ENCODE results near the gene TRIM65. TPM values are rescaled to one million over a fixed set of nuclear protein-coding genes. Genes with fewer than 3 reads are reported as not detected.
"Not testable (repeated sequence)": the region's sequence is repeated elsewhere in the genome, so short reads cannot be mapped to it uniquely, and the experiment has no call there.

Gene TRIM65
- total RNA-seq, 1 donor from 2014 or later, result 24.3 TPM

DNA sequence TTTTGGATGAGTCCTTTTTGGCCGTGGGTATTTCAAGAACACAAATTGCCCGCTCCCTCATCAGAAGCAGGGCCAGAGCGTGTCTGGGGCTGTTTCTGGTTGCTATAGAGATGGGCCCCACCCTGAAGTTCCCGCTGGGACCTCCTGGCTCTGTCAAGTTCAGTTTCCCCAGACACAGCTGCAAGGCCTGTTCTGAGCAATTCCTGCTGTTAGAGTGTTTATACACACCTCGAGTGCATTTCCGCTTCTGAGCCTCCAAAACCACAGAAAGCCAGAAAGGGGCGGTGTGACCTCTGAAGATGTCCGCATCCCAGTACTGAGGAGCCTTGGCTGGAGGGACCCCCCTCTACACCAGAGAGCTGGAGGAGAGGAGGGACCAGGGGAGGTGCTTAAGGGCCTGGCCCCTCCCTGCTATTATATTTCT lies 32.3 kb downstream of the TRIM65 start:
- Mint-ChIP-seq H3K4me3 (ENCODE audit: unreplicated experiment) (no peak overlapping the region), H3K9me3 (ENCODE audit: unreplicated experiment) (peaks cover 2% of the 10 kb centered on the region), H3K27me3 (ENCODE audit: unreplicated experiment) (peaks cover 3% of the 10 kb centered on the region), H3K27ac (ENCODE audit: unreplicated experiment) (no peak overlapping the region), H3K4me1 (ENCODE audit: low read depth, unreplicated experiment) (peaks cover 2% of the 10 kb centered on the region), H3K36me3 (ENCODE audit: unreplicated experiment) (no peaks in the 10 kb centered on the region)
- DNase-seq, result no peak
- TF ChIP-seq, protein P1, sequence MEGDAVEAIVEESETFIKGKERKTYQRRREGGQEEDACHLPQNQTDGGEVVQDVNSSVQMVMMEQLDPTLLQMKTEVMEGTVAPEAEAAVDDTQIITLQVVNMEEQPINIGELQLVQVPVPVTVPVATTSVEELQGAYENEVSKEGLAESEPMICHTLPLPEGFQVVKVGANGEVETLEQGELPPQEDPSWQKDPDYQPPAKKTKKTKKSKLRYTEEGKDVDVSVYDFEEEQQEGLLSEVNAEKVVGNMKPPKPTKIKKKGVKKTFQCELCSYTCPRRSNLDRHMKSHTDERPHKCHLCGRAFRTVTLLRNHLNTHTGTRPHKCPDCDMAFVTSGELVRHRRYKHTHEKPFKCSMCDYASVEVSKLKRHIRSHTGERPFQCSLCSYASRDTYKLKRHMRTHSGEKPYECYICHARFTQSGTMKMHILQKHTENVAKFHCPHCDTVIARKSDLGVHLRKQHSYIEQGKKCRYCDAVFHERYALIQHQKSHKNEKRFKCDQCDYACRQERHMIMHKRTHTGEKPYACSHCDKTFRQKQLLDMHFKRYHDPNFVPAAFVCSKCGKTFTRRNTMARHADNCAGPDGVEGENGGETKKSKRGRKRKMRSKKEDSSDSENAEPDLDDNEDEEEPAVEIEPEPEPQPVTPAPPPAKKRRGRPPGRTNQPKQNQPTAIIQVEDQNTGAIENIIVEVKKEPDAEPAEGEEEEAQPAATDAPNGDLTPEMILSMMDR (IDR thresholded peaks at IDR 0.05; ENCODE audit: partially characterized antibody, unreplicated experiment), result no peak

DNA sequence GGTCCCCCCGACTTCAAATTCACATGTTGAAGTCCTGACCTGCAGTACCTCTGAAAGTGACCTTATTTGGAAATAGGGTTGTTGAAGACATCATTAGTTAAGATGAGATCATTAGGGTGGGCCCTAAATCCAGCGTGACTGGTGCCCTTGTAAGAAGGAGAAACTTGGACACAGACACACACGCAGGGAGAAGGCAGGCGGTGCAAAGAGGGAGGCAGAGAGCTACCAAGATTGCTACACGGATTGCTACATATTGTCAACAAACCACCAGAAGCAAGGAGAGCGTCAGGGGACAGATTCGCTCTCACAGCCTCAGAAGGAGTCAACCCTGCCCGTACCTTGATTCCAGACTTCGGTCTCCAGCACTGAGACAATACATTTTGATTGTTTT lies 34.8 kb downstream of the TRIM65 start:
- Mint-ChIP-seq H3K27me3 (ENCODE audit: unreplicated experiment) (peaks cover 2% of the 10 kb centered on the region), H3K36me3 (ENCODE audit: unreplicated experiment) (no peaks in the 10 kb centered on the region), H3K9me3 (ENCODE audit: unreplicated experiment) (no peaks in the 10 kb centered on the region), H3K4me1 (ENCODE audit: low read depth, unreplicated experiment) (peaks cover 2% of the 10 kb centered on the region), H3K27ac (ENCODE audit: unreplicated experiment) (no peak overlapping the region), H3K4me3 (ENCODE audit: unreplicated experiment) (no peak overlapping the region)
- TF ChIP-seq, protein P1 (IDR thresholded peaks at IDR 0.05; ENCODE audit: partially characterized antibody, unreplicated experiment), result no peak
- no peak for DNase-seq

DNA sequence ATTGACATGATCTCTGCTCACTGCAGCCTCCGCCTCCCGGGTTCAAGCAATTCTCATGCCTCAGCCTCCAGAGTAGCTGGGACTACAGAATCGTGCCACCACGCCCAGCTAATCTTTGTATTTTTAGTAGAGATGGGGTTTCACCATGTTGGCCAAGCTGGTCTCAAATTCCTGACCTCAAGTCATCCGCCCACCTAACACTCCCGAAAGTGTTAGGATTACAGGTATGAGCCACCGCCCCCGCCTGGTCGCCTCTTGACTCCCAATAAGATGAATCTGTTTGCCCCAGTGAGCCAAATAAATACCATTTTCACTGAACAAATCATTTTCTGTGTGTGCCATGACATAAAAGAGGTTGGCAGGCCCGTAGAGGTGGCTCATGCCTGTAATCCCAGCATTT lies 37.4 kb downstream of the TRIM65 start:
- not testable (repeated sequence) for H3K27me3 Mint-ChIP-seq (ENCODE audit: unreplicated experiment); H3K4me3 Mint-ChIP-seq (ENCODE audit: unreplicated experiment); H3K36me3 Mint-ChIP-seq (ENCODE audit: unreplicated experiment); H3K27ac Mint-ChIP-seq (ENCODE audit: unreplicated experiment); H3K4me1 Mint-ChIP-seq (ENCODE audit: low read depth, unreplicated experiment); H3K9me3 Mint-ChIP-seq (ENCODE audit: unreplicated experiment); DNase-seq

DNA sequence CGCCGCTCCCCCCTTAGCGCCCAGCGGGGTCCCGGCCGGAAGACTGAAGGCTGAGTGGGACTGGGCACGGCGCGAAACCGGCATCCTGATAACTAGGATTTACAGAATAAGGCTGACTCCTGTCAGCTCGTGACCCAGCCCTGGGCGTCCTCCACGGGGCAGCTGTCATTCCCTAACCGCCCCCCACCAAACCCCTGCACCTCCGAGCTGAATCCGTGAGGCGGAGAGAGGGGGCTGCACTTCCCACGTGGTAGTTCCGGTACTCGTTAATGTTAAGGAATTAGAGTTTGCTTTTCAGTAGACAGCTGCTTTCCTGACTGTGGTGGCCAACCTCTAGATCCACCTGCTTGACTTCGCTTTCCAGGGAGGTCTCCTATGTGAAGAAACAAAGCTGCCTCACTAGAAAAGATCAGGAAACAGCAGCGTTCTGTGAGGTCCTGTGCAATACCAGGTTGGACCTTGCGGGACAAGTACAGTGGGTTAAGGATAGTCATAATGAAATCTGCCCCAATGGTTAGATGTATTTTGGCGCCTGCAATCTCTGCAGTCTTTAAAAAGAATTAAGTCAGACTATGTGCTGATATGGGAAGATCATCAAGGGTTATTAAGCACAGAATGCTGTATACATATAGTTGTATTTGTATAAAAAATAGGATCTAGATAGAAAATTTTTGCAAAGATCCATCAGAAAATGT lies 40.5 kb downstream of the TRIM65 start:
- H3K27ac Mint-ChIP-seq (ENCODE audit: unreplicated experiment), result peak overlapping the region; percentile 90
- no peak for DNase-seq
- no peaks in the 10 kb centered on the region for H3K27me3 Mint-ChIP-seq (ENCODE audit: unreplicated experiment)
- peaks cover 2% of the 10 kb centered on the region for H3K9me3 Mint-ChIP-seq (ENCODE audit: unreplicated experiment)
- H3K36me3 Mint-ChIP-seq (ENCODE audit: unreplicated experiment), result no peaks in the 10 kb centered on the region
- TF ChIP-seq, protein P1 (IDR thresholded peaks at IDR 0.05; ENCODE audit: partially characterized antibody, unreplicated experiment), result no peak
- H3K4me1 Mint-ChIP-seq (ENCODE audit: low read depth, unreplicated experiment), result peaks cover 9% of the 10 kb centered on the region
- H3K4me3 Mint-ChIP-seq (ENCODE audit: unreplicated experiment), result peak overlapping the region; percentile 91

DNA sequence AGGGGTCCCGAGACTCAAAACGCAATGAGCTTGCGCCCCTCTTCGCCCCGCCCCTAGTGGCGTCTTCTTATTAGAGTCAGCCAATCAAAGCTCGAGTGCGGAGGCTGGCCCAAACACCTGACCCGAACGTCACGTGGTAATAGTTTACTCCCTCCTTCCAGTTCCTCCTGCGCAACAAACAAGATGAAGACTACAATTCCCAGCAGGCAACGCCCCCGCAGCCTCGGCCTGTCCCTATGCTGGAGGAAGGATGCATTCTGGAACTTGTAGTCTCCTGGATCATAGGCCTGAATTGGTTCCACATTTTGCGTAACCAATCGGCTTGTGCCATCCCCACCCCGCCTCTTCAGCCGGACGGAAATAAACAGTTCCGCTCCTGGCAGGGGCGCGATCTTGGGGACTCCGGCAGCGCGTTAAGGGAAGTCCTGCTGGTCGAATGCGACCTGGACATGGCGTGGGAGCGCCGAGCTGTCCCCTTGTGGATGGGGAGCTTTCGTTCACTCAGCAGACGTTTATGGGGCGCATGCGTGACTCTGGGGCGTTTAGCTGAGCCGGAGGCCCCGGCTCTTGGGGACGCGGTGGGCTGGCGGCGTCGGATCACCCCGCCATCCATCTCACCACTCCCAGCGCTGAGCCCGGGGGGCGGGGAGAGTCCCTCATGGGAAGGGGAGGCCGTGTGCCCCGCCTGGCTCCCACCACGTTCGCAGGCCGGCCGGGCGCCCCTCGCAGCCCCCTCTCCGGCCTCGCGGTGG lies 41.3 kb downstream of the TRIM65 start, which contains the start of gene WBP2:
Gene WBP2, minus strand, starts transcription at position 26 of the 752 bp plus-strand sequence. CDS start 38 bp downstream, outside the sequence.
- peaks cover 4% of the 10 kb centered on the region for H3K9me3 Mint-ChIP-seq (ENCODE audit: unreplicated experiment)
- TF ChIP-seq, protein P1 (IDR thresholded peaks at IDR 0.05; ENCODE audit: partially characterized antibody, unreplicated experiment), result no peak
- no peaks in the 10 kb centered on the region for H3K36me3 Mint-ChIP-seq (ENCODE audit: unreplicated experiment)
- peak within 1 kb of the TSS; percentile 90 for H3K27ac Mint-ChIP-seq (ENCODE audit: unreplicated experiment)
- peaks cover 9% of the 10 kb centered on the region for H3K4me1 Mint-ChIP-seq (ENCODE audit: low read depth, unreplicated experiment)
- no peaks in the 10 kb centered on the region for H3K27me3 Mint-ChIP-seq (ENCODE audit: unreplicated experiment)
- H3K4me3 Mint-ChIP-seq (ENCODE audit: unreplicated experiment), result peak within 1 kb of the TSS; percentile 91
- DNase-seq, result peak; percentile 96

Data from glutamatergic neuron (in vitro differentiated cells).